HepG2 (cell line): ENCODE results near the gene WNK2. TPM values are rescaled to one million over a fixed set of nuclear protein-coding genes. Genes with fewer than 3 reads are reported as not detected.

ENCODE experiments used
- ATAC-seq: fragments of 200-7000 bp; cut with Tn5 transposase; 3 replicates; pipeline ENCODE4 v1.9.1; 2020; ENCODE audit warnings: mild to moderate bottlenecking, moderate library complexity
- BruUV-seq: library from RNA; stranded (reverse); fragments of 400-500 nt; replicated peaks from 2 replicates; lab custom pipeline; 2021; lab: Mats Ljungman, UMichigan
- CTCF ChIA-PET: fragments of 300-600 bp; formaldehyde crosslinking; extraction: SDS; loops from one replicate; lab custom pipeline; 2021; ENCODE audit warnings: low total read pairs, inconsistent platforms, low intra/inter-chr PET ratio; lab: Yijun Ruan, JAX
- POLR2A ChIA-PET: fragments of 350-600 bp; sonication (Branson Sonifier 250); formaldehyde crosslinking; loops from one replicate; lab custom pipeline; 2020; ENCODE audit warnings: antibody characterized with exemption, inconsistent platforms; lab: Yijun Ruan, JAX
- DNase-seq: peaks from one replicate; pipeline ENCODE4 v3.0.0-alpha.2; 2015; ENCODE audit warnings: low spot score
- FAIRE-seq: peaks from 3 replicates; lab custom pipeline; 2011; peaks lifted over from hg19 to GRCh38; lab: Jason Lieb, UNC
- H2AFZ ChIP-seq: one replicate; pipeline ENCODE4 v1.6.1; 2011; ENCODE audit warnings: low read length, inconsistent platforms
- H3K27ac ChIP-seq: fragments of 300-600 bp; 3 replicates; pipeline ENCODE4 v1.8.0; 2011; ENCODE audit warnings: mixed run types, mild to moderate bottlenecking, mixed read lengths, low read length, inconsistent platforms; ENCODE audit not compliant: insufficient read depth; ENCODE audit errors: extremely low read length
- H3K27me3 ChIP-seq, 2 experiments: fragments of 200-600 bp in 1 of 2; 2 replicates in 1 of 2; 3 replicates in 1 of 2; pipeline versions ENCODE4 v1.6.0 to v1.8.0; 2011; ENCODE audit warnings: low read length in 2 of 2, mild to moderate bottlenecking in 2 of 2, moderate library complexity in 2 of 2, inconsistent platforms in 1 of 2; ENCODE audit not compliant: insufficient read depth in 2 of 2, control insufficient read depth in 1 of 2
- H3K36me3 ChIP-seq, 2 experiments: fragments of 200-600 bp in 1 of 2; replicated peaks in 1 of 2; 2 replicates in 1 of 2; 3 replicates in 1 of 2; pipeline versions ENCODE4 v1.5.1 to v1.8.0; 2011; ENCODE audit warnings: low read length in 2 of 2, inconsistent platforms in 1 of 2; ENCODE audit not compliant: insufficient read depth in 2 of 2, control insufficient read depth in 1 of 2
- H3K4me1 ChIP-seq: 2 replicates; pipeline ENCODE4 v1.5.1; 2012; ENCODE audit warnings: low read length, inconsistent platforms; ENCODE audit not compliant: insufficient read depth
- H3K4me2 ChIP-seq: 2 replicates; pipeline ENCODE4 v1.6.0; 2011; ENCODE audit warnings: low read depth, low read length, inconsistent platforms
- H3K4me3 ChIP-seq, 3 experiments: fragments of 200-600 bp in 1 of 3; sonication (generic), shearing (Covaris generic) in 1 of 3; replicated peaks in 1 of 3; 2 replicates each; pipeline ENCODE4 v1.5.1; 2011 to 2016; ENCODE audit warnings: low read length in 3 of 3, inconsistent platforms in 2 of 3, low read depth in 2 of 3, mild to moderate bottlenecking in 2 of 3, control low read depth in 1 of 3, mixed read lengths in 1 of 3; ENCODE audit not compliant: insufficient read depth in 1 of 3
- H3K79me2 ChIP-seq: one replicate; pipeline ENCODE4 v1.6.1; 2011; ENCODE audit warnings: low read length, inconsistent platforms; ENCODE audit not compliant: insufficient read depth
- H3K9ac ChIP-seq: 2 replicates; pipeline ENCODE4 v1.6.0; 2011; ENCODE audit warnings: mild to moderate bottlenecking, low read depth, low read length, inconsistent platforms; ENCODE audit not compliant: insufficient read depth
- H3K9me3 ChIP-seq: 2 replicates; pipeline ENCODE4 v1.5.1; 2012; ENCODE audit warnings: mild to moderate bottlenecking, low read length
- H4K20me1 ChIP-seq: 2 replicates; pipeline ENCODE4 v1.6.0; 2011; ENCODE audit warnings: inconsistent platforms, mild to moderate bottlenecking, low read length, moderate library complexity; ENCODE audit not compliant: insufficient read depth
- ASH2L ChIP-seq: fragments of 300-600, 200-600 bp; sonication (generic); IDR thresholded peaks from 2 replicates; pipeline ENCODE4 v1.7.0; 2017; ENCODE audit warnings: low read depth, mild to moderate bottlenecking, moderate library complexity, mixed read lengths, low read length; ENCODE audit not compliant: insufficient read length
- CBFB ChIP-seq: sonication (generic); formaldehyde crosslinking; IDR thresholded peaks from 2 replicates; pipeline ENCODE4 v1.4.0; 2020; ENCODE audit warnings: missing genetic modification reagents
- CBX1 ChIP-seq: IDR thresholded peaks from one replicate; pipeline ENCODE4 v1.6.1; 2016; ENCODE audit warnings: antibody characterized with exemption, low read depth
- HDAC2 ChIP-seq: sonication (generic); formaldehyde crosslinking; IDR thresholded peaks from 2 replicates; pipeline ENCODE4 v1.4.0; 2020; ENCODE audit warnings: missing genetic modification reagents
- NFKB2 ChIP-seq: sonication (generic); formaldehyde crosslinking; IDR thresholded peaks from 2 replicates; pipeline ENCODE4 v1.4.0; 2020; ENCODE audit warnings: missing genetic modification reagents, borderline replicate concordance
- NR2C2 ChIP-seq: sonication (generic); formaldehyde crosslinking; IDR thresholded peaks from 2 replicates; pipeline ENCODE4 v1.4.0; 2020; ENCODE audit warnings: missing genetic modification reagents, mild to moderate bottlenecking, moderate library complexity, borderline replicate concordance
- PAXIP1 ChIP-seq: sonication (generic); formaldehyde crosslinking; conservative IDR thresholded peaks from 2 replicates; pipeline ENCODE4 v1.4.0; 2020; ENCODE audit warnings: mild to moderate bottlenecking, missing genetic modification reagents, moderate library complexity
- PBX2 ChIP-seq: IDR thresholded peaks from 2 replicates; pipeline ENCODE4 v1.6.1; 2016; ENCODE audit warnings: control low read depth
- PRDM15 ChIP-seq: sonication (generic); formaldehyde crosslinking; IDR thresholded peaks from 2 replicates; pipeline ENCODE4 v1.4.0; 2020; ENCODE audit warnings: missing genetic modification reagents
- ZFAT ChIP-seq: sonication (generic); formaldehyde crosslinking; conservative IDR thresholded peaks from 2 replicates; pipeline ENCODE4 v1.8.1; 2023; ENCODE audit warnings: missing genetic modification reagents, inconsistent platforms
- ZNF674 ChIP-seq: sonication (generic); formaldehyde crosslinking; IDR thresholded peaks from 2 replicates; pipeline ENCODE4 v1.5.0; 2020; ENCODE audit warnings: low read depth, mild to moderate bottlenecking, missing genetic modification reagents
- WGBS: methylation state at CpG from one replicate; pipeline ENCODE4 v1.1.6; 2017; ENCODE audit warnings: low lambda C conversion rate; 5-methylcytosine and 5-hydroxymethylcytosine counted together
- in situ Hi-C: cut with HindIII; loops from 2 replicates; pipeline ENCODE4 v1.10.0; 2017; ENCODE audit warnings: low pct_unique_long_range_greater_than_20kb; ENCODE audit not compliant: extremely low pct_ligation_motif_present
- intact Hi-C: fragments of 100-400 bp; cut with micrococcal nuclease; formaldehyde crosslinking; loops from one replicate; pipeline ENCODE4 v1.10.0; 2022; ENCODE audit not compliant: unreplicated experiment
- polyA plus RNA-seq, 8 experiments: library from polyadenylated mRNA; depleted of rRNA in 3 of 8; stranded (reverse) in 7 of 8; unstranded in 1 of 8; fragments of >200 nt; fragmentation: Illumina TruSeq in 4 of 8; extraction: Trizol in 4 of 8; gene quantifications; 2 replicates each; pipeline versions ENCODE4 v1.2.1 to v1.2.3, GENCODE V29; 2011 to 2016; ENCODE audit warnings: low read depth in 4 of 8, missing spikeins in 1 of 8, mixed read lengths in 1 of 8; ENCODE audit not compliant: insufficient read depth in 1 of 8
- total RNA-seq, 5 experiments: library from RNA; depleted of rRNA; stranded (reverse); fragments of >200 nt; fragmentation: Illumina TruSeq; extraction: Trizol; gene quantifications; 2 replicates each; pipeline ENCODE4 v1.2.3, GENCODE V29; 2016; ENCODE audit warnings: low read depth in 1 of 5

Gene WNK2
- total and polyA plus RNA-seq, 2 of the 13 experiments (the other 11 are each of a cell fraction or from before 2014, with no cell fraction given), result 10.5 to 12.0 TPM

DNA sequence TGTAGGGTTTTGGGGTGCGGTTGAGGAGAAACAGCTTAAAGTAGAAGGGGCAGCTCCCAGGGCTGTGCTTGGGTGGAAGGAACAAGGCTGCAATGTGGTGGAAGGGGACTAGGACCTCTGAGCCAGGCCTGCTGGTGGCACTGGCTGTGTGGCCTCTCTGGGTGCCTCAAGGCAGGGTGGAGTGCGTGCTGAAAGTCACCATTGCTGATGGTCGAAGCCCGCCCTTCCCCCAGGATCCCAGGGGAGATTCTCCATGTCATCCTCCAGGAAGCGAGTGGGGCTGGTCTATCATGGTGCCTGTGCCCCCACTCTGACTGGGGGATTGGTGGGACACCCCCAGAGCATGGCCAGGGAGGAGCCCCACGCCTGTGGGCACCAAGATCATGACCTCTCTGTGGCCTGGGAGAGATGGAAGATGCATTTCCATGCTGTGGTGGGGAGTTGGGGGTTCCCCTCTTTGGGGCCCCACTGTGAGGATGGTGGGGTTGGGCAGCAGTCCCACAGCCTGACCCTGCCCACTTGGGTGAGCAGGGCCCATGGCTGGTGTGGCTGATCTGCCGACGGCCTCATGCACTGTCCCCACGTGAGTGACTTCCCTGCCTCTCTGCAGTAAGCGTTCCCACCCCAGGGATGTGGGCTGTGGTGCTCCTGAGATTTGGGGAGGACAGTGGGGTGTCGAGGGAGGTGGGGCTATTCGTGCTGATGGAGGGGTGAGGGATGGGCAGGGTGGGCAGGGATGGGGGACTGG, 25.8 kb downstream of the WNK2 start (continued):
- TF ChIP-seq ASH2L (no peak), NFKB2 (CRISPR knock-in tag) (0 out of 2 replicates have a peak, but pooled peaks have one; percentile 2)
- TF ChIP-seq, all 625 proteins: peak for 5

DNA sequence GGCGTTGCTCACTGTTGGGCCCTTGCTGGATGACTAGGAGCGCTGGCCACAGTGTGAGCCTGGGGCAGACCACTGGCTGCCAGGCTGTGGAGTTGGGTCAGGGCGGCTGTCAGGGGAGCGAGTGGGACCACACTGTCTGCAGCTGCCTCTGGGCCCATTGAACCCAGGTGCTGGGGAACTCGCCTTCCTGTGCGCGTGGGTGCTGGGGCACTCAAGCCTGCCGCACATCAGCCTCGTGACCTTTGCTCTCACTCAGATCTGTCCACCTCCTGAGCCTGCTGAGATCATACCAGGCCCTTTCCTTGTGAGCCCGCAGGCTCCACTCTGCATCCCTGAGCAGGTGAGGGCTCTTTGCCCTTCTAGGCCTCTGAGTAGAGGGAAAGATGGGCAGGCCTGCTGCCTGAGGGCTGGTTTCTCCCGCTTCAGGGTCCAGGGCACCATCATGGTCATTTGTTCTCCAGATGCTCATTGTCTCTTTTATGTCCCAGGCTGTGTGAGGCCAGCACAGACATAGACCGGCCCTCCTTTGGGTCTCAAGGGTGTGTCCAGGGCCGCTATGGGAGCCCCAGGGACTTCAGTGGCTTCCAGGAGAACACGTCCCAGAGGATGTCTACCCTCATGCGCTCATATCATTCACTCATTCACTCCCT, 26.5 kb downstream of the WNK2 start:
- ChIA-PET CTCF (no interaction called here), POLR2A (no interaction called here)
- FAIRE-seq (no peak), ATAC-seq (peak; percentile 69), DNase-seq (no peak)
- no TSS peak for BruUV-seq
- no peak overlapping the region for H2AFZ ChIP-seq
- 84% methylated on average over 5 of the region's 15 CpGs for WGBS
- intact Hi-C loops (no loop called here), in situ Hi-C loops (no loop called here)
- H3K36me3 ChIP-seq, result peaks cover 0 to 6% of the 10 kb centered on the region in 2 experiments; a peak in 3 of 5 replicates
- peaks cover 79% of the 10 kb centered on the region for H3K4me1 ChIP-seq
- H3K9me3 ChIP-seq, result peaks cover 4% of the 10 kb centered on the region; the same call in 1 of the 2 replicates
- 0 out of 2 replicates have a peak overlapping the region, but pooled peaks have one; percentile 23 for H3K4me2 ChIP-seq
- H3K79me2 ChIP-seq, result peaks cover 80% of the 10 kb centered on the region
- peaks cover 14% of the 10 kb centered on the region; the same call in 1 of the 2 replicates for H4K20me1 ChIP-seq
- no peaks in the 10 kb centered on the region for H3K27me3 ChIP-seq
- peak overlapping the region; percentile 50 for H3K27ac ChIP-seq
- H3K9ac ChIP-seq, result no peak overlapping the region
- H3K4me3 ChIP-seq, result no peak overlapping the region
- TF ChIP-seq PRDM15 (CRISPR knock-in tag) (no peak), ZFAT (CRISPR knock-in tag) (no peak), ZNF674 (no peak), CBX1 (no peak), PAXIP1 (CRISPR knock-in tag) (0 out of 2 replicates have a peak, but pooled peaks have one; percentile 15), HDAC2 (0 out of 2 replicates have a peak, but pooled peaks have one; percentile 22), NR2C2 (0 out of 2 replicates have a peak, but pooled peaks have one; percentile 23), PBX2 (CRISPR knock-in tag) (no peak), CBFB (CRISPR knock-in tag) (no peak)
